ENCODE results near the gene TCF4.

Gene TCF4

GRCh38 chr18:55327454-55327853, 260.5 kb downstream of the TCF4 start:
- DNase-seq (ENCODE audit: low read depth in 4 of 4, low spot score in 1 of 4), result no peak

GRCh38 chr18:55326134-55326533, 261.9 kb downstream of the TCF4 start:
- no peak for DNase-seq (ENCODE audit: low read depth in 4 of 4, low spot score in 1 of 4)

- no peak for DNase-seq (ENCODE audit: low read depth in 4 of 4, low spot score in 1 of 4)
Measured at GRCh38 chr18:55324166-55324565, 263.8 kb downstream of the TCF4 start.

DNA sequence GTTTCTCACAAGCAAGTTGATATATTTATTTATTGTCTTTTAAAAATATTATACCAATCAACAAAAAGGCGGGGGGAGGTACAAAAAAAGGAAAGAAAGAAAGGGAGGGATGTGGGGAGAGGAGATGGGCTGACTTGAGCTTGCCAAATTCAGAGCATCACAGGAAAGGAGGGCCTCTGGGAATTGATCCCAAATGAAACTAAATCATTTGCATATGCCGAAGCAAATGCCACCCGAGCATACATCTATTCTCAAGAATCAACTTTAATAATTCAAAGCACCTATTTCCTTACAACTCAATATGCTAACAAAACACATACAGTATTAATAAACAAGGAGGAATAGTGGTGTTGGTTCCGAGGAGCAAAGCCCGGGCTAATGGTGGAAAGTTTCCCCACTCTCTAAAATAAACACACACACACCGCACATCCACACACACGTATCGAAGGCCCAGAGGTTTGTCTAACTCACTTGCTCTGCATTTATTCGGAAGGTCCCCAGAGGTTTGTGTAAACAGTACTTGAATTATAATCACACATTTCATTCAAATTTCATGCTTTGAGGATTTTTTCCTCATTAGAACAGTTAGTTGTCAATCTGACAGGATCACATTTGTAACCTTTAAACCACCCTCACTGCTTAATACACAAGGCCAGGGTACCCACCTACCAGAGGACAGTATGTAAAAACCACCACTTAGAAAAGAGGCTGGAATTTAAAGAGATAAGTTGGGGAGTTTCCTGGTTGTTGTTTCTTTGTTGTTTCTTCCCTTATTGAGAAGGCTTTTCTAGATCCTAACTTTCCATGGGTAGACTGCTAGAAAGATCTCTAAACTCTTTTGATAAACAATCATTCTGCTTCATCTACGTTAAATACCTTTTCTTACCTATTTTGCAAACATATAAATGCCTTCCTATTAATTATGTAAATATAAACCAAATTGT, 264.7 kb downstream of the TCF4 start:
- no peak for DNase-seq (ENCODE audit: low read depth in 4 of 4, low spot score in 1 of 4)

GRCh38 chr18:55322178-55322735, 265.7 kb downstream of the TCF4 start:
- no peak for DNase-seq (ENCODE audit: low read depth in 4 of 4, low spot score in 1 of 4)

DNA sequence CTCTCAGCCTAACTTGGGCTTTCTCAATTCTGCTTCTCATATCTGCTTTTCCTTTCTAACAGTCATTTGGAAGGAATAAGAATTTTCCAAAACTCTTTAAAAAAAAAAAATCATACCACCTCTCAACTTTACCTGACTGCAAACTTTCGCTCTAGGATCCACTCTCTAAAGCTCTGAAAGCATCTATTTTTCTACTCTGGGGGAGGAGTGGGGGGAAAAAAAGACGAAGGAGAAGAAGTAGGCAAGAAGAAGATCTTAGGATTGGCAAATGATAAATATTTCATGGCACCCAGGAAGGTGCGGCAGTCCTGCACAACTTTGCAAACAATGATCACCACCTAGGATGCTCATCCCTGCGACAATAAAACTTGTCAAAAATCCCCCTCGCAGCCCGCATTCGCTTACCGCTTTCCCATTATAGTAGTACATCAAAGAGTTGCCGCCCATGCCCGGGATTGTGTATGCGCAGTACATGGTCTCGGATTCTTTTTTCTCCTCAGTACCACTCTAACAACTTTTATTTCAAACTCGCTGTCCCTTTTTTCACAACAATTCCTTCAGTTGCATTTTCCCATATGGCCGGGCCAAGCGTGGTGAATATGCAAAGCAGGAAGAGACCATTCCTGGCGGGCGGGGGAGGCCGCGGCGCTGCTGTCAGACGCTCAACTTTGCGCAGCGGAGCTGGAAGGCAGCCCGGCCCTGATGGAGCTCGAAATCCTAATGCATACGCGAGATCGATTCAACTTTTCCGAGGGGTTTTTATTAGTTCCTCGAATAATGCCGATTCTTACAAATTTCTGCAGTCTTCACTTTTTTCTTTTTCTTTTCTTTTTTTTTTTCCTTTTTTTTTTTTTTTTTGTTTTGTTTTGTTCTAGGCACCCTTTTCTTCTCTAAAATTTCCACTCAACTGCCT, 266.5 kb downstream of the TCF4 start:
- peak in 1 of 4 experiments; percentile 2 for DNase-seq (ENCODE audit: low read depth in 4 of 4, low spot score in 1 of 4)

DNA sequence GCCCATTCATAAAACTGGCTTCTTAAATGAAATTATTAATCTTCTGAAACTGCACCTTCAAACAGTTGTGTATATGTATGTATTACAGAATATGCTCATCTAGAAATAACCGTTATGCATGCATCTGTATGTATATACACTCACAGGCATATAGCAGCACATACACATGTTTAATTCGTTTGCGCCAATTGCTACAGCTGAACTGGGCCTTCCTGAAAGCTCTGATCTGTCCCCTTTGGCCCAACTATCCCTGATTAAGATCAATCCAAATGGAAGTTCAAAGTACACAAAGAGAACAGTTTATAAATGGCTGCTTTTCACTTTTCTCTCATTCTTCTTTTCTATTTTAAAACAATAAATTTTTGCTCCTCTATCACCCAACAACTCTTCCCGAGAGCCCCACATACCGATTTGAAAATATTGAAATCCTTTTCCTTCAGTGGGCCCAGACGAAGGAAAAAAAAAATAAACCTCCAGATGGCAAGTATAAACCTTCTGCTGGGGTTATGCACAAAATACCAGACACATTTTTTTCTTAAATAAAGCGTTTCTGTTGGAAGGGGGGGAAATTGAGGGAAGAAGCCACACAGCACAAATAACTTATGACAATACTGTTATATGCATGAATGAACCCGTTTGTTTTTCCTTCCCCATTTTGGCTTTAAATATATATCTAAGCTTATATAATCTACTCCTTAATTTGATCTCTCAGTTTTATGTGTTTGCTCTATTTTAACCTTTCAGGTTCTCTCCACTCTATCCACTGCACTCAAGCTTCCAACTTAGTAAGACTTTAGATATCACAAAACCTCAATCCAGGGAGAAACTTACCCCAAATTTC, 267.3 kb downstream of the TCF4 start:
- no peak for DNase-seq (ENCODE audit: low read depth in 4 of 4, low spot score in 1 of 4)

DNA sequence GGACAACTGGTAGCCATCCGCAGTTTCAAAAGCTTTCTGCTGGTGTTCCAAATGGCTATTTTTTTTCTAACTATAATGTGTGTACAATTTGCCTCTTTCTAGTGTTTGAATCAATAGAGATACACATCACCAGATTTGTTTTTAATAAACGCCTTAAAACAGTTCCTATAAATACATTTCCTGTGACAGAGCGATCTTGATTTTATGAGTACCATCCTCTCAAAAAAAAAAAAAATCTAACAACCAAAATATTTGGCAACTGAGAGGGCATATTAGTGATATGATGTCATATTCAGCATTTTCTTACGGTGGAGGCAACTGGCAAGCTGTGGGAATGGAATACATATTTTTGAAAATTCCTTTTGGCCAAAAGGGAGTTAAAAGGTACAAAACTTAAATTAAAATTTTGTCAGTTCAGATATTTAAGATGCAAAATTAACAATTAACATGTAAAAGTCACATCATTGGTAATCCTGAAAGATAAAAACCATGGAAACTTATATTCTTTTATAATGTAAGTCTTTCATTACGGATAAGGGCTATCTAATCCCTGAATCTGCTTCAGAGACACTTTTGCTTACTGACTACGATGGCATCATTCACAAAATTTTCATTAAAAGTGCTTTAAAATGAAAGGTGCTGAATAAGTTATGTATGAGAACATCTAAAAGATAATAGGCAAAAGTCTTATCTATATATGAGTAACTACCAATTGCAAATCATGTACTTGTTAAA, 268.4 kb downstream of the TCF4 start:
- no peak for DNase-seq (ENCODE audit: low read depth in 4 of 4, low spot score in 1 of 4)

DNA sequence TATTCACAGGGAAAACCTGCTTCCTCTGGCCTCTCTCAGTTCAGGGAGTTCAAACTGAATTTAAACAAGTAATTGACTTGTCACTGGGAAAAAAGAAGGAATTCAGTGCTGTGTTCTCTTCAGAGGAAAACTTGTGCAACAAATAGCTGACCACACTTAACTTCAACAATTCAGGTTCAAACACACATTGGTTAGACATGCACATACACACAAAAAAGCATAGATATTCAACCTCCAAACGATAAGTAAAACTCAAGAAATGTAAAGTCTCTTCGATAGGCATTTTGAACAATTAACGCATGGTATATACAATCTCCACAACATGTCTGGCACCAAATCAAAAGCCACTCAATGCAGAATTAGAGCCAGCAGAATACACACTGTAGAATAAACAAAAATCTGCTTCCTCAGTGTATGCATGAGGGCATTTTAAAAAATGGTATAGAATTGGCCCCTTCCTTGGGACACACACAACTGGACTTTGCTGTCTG, 269.0 kb downstream of the TCF4 start:
- no peak for DNase-seq (ENCODE audit: low read depth in 4 of 4, low spot score in 1 of 4)

GRCh38 chr18:55317864-55318263, 270.1 kb downstream of the TCF4 start:
- no peak for DNase-seq (ENCODE audit: low read depth in 4 of 4, low spot score in 1 of 4)

- no peak for DNase-seq (ENCODE audit: low read depth in 4 of 4, low spot score in 1 of 4)
Measured at GRCh38 chr18:55317324-55317723, 270.7 kb downstream of the TCF4 start.

DNA sequence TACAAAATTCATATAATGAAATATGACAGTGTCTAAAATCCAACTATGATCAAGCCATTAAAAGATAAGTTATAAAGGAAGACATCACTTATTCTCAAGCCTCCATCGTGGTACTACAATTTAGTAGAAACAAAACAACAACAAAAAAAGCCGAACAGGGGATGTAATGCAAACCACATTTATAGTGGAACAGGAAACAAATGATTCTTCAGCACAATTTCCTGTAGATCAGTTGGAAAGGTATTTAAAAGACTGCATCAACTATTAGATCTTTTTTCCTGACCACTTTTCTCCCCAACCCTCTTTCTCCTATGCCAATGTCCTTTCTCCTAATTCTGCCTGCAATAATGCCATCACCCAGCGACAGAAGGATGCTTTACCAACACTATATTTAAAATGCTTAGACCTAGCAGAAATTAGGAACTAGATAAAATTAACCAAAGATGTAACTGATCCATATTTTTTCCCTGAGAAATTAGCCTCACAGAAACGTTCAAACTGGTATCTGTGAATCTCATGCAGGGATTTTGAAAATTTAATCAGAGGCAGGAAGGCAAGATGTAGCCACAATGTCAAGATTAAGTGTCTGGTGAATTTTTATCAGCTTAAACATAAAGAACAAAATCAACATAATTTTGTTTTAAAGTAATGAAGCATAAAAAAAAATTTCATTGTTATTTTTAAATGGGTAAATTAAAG, 271.4 kb downstream of the TCF4 start:
- no peak for DNase-seq (ENCODE audit: low read depth in 4 of 4, low spot score in 1 of 4)

- no peak for DNase-seq (ENCODE audit: low read depth in 4 of 4, low spot score in 1 of 4)
Measured at GRCh38 chr18:55314615-55315237, 273.3 kb downstream of the TCF4 start.

DNA sequence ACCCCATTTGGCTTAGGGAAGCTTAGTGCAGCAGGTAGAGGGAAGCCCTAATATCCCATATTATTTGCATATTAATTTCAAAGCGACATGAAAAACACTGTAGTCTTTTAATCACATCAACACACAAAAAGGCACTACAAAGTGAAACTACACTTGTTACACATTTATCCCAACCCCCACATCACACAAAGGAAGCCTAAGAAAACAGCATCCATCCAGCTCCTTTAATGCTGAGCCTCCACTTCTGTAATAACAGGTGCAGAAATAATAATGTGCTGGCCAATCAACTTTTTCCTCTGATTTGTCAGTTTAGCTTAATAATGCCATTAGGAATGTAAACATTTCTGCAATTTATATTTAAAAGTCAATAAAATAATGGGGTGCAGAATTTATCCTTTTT, 274.0 kb downstream of the TCF4 start:
- DNase-seq (ENCODE audit: low read depth in 4 of 4, low spot score in 1 of 4), result no peak

DNA sequence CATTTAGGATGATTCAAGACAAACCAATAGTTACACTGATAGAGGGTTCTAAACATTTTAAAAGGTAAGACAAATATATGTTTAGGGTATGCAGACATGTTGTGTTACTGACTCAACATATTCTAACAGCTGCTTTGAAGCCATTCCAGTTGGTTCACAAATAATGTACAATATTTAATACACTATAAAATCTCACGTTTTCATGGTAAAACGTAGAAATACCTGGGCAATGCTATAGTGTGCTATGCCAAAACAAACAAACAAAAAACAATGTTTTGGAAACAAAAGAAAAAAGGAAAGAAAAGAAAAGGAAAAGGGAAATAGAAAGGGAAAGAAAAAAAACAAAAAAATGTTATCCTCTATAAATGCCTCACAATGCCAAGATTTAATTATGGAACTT, 277.1 kb downstream of the TCF4 start:
- no peak for DNase-seq (ENCODE audit: low read depth in 4 of 4, low spot score in 1 of 4)

DNA sequence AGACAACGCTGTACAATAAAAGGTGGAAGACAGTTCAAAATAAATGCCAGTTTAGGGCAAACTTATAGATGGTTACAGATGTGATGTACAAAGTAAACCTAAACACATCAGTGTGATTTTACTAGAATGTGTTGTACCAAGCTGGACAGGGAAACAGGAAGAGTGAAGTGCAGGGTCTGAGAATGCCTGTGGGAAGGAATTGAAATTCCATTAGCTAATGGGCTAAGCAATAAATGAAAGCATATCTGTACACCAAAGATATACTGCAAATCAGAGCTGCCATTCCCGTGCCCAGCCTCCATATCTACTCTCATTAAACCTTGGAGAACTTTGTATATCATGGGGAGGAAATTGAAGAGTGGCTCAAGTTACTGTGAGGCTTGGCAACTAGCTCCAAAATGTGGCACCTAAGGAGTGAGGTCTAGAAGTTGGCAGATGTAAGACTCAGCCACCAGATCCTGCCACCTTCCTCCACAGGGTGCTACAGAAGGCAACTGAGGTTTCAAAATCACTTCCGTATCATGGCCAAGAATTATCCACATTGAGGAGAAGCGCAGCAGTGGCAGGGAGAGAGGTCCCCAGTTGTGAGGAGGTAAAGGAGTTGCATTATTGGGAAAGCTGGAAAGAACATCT, 277.8 kb downstream of the TCF4 start:
- DNase-seq (ENCODE audit: low read depth in 4 of 4, low spot score in 1 of 4), result no peak

GRCh38 chr18:55309249-55309648, 278.7 kb downstream of the TCF4 start:
- DNase-seq (ENCODE audit: low read depth in 4 of 4, low spot score in 1 of 4), result no peak

GRCh38 chr18:55307505-55307904, 280.5 kb downstream of the TCF4 start:
- DNase-seq (ENCODE audit: low read depth in 4 of 4, low spot score in 1 of 4), result no peak

All from stimulated activated CD4-positive, alpha-beta T cell treated with anti-CD3 and anti-CD28 coated beads, Interleukin-1b, Interleukin-23, amount 100 ng/mL, for 24 hours (primary cell).